WTC11 (cell line): ENCODE measurements around the gene CFAP97. TPM values are rescaled to one million over a fixed set of nuclear protein-coding genes. Genes with fewer than 3 reads are reported as not detected.

ENCODE experiments used
- ATAC-seq: fragments of 200-7000 bp; cut with Tn5 transposase; 2 replicates; pipeline ENCODE4 v1.10.0; 2021; ENCODE audit warnings: mild to moderate bottlenecking, moderate library complexity
- CTCF ChIA-PET: fragments of 300-600 bp; sonication (Branson Sonifier 250); formaldehyde crosslinking; loops from one replicate; lab custom pipeline; 2021; ENCODE audit warnings: antibody characterized with exemption; lab: Charles Lee
- POLR2A ChIA-PET: fragments of 350-600 bp; sonication (Branson Sonifier 250); formaldehyde crosslinking; loops from one replicate; lab custom pipeline; 2021; ENCODE audit warnings: antibody characterized with exemption; lab: Charles Lee
- DNase-seq: peaks from one replicate; pipeline ENCODE4 v3.0.0; 2021; ENCODE audit warnings: low spot score
- H3K27ac Mint-ChIP-seq: 2 replicates; pipeline ENCODE4 v1.8.0; 2021; ENCODE audit warnings: mixed read lengths
- H3K27me3 Mint-ChIP-seq: 2 replicates; pipeline ENCODE4 v1.8.0; 2021; ENCODE audit warnings: low read depth, mild to moderate bottlenecking, moderate library complexity, mixed read lengths
- H3K36me3 Mint-ChIP-seq: 2 replicates; pipeline ENCODE4 v1.8.0; 2021; ENCODE audit warnings: mixed read lengths
- H3K4me1 Mint-ChIP-seq: 2 replicates; pipeline ENCODE4 v1.8.0; 2022; ENCODE audit warnings: mixed read lengths
- H3K4me3 Mint-ChIP-seq: 2 replicates; pipeline ENCODE4 v1.8.0; 2021; ENCODE audit warnings: mild to moderate bottlenecking, moderate library complexity, mixed read lengths
- H3K9me3 Mint-ChIP-seq: 2 replicates; pipeline ENCODE4 v1.8.0; 2021; ENCODE audit warnings: mixed read lengths
- ATF1 ChIP-seq: sonication (generic); formaldehyde crosslinking; IDR thresholded peaks from 2 replicates; pipeline ENCODE4 v1.8.1; 2023; ENCODE audit warnings: mild to moderate bottlenecking, moderate library complexity, missing genetic modification reagents
- CREB1 ChIP-seq: sonication (generic); formaldehyde crosslinking; IDR thresholded peaks from 2 replicates; pipeline ENCODE4 v1.8.0; 2023; ENCODE audit warnings: mild to moderate bottlenecking, missing genetic modification reagents
- GABPB1 ChIP-seq: sonication (generic); formaldehyde crosslinking; IDR thresholded peaks from 2 replicates; pipeline ENCODE4 v1.8.1; 2023; ENCODE audit warnings: mild to moderate bottlenecking, missing genetic modification reagents
- JAZF1 ChIP-seq: fragments of 250-450 bp; sonication (Bioruptor Pico); IDR thresholded peaks from 2 replicates; pipeline ENCODE4 v1.9.0; 2021; ENCODE audit warnings: moderate library complexity, mild to moderate bottlenecking, inconsistent platforms
- NFE2L1 ChIP-seq: sonication (generic); formaldehyde crosslinking; IDR thresholded peaks from 2 replicates; pipeline ENCODE4 v1.8.1; 2023; ENCODE audit warnings: missing genetic modification reagents
- RELA ChIP-seq: sonication (generic); formaldehyde crosslinking; IDR thresholded peaks from 2 replicates; pipeline ENCODE4 v1.8.1; 2022; ENCODE audit warnings: missing genetic modification reagents, mild to moderate bottlenecking, borderline replicate concordance
- RORB ChIP-seq: fragments of 250-450 bp; sonication (Bioruptor Pico); IDR thresholded peaks from 2 replicates; pipeline ENCODE4 v1.9.0; 2021; ENCODE audit warnings: mild to moderate bottlenecking
- SMAD4 ChIP-seq: sonication (generic); formaldehyde crosslinking; IDR thresholded peaks from 2 replicates; pipeline ENCODE4 v1.8.0; 2022; ENCODE audit warnings: mild to moderate bottlenecking, missing genetic modification reagents
- TEAD4 ChIP-seq: sonication (generic); formaldehyde crosslinking; IDR thresholded peaks from 2 replicates; pipeline ENCODE4 v1.8.0; 2022; ENCODE audit warnings: mild to moderate bottlenecking, missing genetic modification reagents
- ZNF121 ChIP-seq: sonication (generic); formaldehyde crosslinking; IDR thresholded peaks from 2 replicates; pipeline ENCODE4 v1.8.0; 2023; ENCODE audit warnings: missing genetic modification reagents
- ZNF263 ChIP-seq: sonication (generic); formaldehyde crosslinking; IDR thresholded peaks from 2 replicates; pipeline ENCODE4 v1.8.1; 2022; ENCODE audit warnings: low read depth, mild to moderate bottlenecking, moderate library complexity, missing genetic modification reagents
- ZNF423 ChIP-seq: fragments of 250-450 bp; sonication (Bioruptor Pico); IDR thresholded peaks from 2 replicates; pipeline ENCODE4 v2.1.2; 2022; ENCODE audit warnings: mild to moderate bottlenecking, moderate library complexity
- total RNA-seq: library from RNA; stranded (reverse); gene quantifications from 3 replicates; pipeline ENCODE4 v1.2.3, GENCODE V29; 2021
- TF ChIP-seq, protein P1 (sequence below): fragments of 250-450 bp; sonication (Bioruptor Pico); conservative IDR thresholded peaks from 2 replicates; pipeline ENCODE4 v1.9.0; 2021; ENCODE audit warnings: mild to moderate bottlenecking
- TF ChIP-seq, protein P2 (sequence below): sonication (generic); formaldehyde crosslinking; IDR thresholded peaks from 2 replicates; pipeline ENCODE4 v1.8.1; 2022; ENCODE audit warnings: missing genetic modification reagents, borderline replicate concordance
- TF ChIP-seq, protein P3 (sequence below): sonication (generic); formaldehyde crosslinking; IDR thresholded peaks from 2 replicates; pipeline ENCODE4 v1.8.0; 2022; ENCODE audit warnings: mild to moderate bottlenecking, missing genetic modification reagents
- TF ChIP-seq, protein P4 (sequence below): sonication (generic); formaldehyde crosslinking; IDR thresholded peaks from 2 replicates; pipeline ENCODE4 v1.8.0; 2022; ENCODE audit warnings: missing genetic modification reagents
- TF ChIP-seq, protein P5 (sequence below): sonication (generic); formaldehyde crosslinking; IDR thresholded peaks from 2 replicates; pipeline ENCODE4 v1.8.0; 2023; ENCODE audit warnings: missing genetic modification reagents
- TF ChIP-seq, protein P6 (sequence below): fragments of 200-600 bp; IDR thresholded peaks from 2 replicates; pipeline ENCODE4 v1.8.0; 2022; ENCODE audit warnings: antibody characterized with exemption

CFAP97 gene
- total RNA-seq, 1 experiment from 2014 or later = 40.3 TPM

DNA sequence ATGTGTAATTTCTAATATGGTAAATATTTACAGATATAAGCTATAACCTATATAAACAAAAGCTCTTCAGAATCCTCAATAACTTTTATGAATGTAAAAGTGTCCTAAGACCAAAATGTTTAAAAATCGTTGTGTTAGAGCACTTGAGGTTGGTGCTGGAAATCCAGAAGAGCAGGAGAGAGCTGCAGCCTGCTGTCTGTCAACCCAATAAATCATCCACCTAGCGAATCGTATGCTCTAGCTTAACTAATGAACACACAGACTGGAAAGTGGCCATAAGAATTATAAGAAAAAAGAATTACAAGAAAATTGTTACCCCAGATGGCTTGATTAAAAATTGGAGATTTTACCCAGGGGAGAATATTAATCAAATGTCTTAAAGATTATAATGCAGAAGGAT, 17.0 kb downstream of the CFAP97 start:
- TF ChIP-seq, protein P1, sequence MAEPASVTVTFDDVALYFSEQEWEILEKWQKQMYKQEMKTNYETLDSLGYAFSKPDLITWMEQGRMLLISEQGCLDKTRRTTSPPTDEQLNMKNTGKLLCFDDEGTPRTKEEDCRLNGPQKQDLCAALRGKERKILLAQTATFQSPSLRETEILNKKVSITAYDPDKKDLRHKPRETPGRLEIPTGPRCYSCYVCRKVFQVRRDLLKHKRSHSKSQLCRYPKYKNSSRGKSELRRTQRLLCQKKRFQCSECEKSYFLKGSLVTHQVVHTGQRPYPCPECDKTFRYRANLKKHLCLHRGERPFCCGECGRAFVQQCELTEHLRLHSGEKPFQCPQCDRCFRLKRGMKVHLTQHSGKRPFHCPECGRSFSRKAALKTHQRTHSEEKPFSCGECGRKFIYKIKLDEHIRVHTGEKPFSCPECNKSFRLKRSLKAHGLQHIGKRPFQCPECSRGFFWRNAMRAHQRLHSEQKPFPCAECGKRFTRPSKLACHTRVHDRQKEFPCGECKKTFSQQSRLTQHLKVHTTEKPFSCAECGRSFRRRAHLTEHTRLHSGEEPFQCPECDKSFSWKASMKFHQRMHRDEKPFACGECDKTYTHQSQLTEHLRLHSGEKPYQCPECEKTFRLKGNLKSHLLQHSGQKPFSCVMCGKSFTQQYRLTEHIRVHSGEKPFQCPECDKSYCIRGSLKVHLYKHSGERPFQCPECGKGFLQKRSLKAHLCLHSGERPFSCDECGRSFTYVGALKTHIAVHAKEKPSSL (CRISPR knock-in tag) = no peak
- TF ChIP-seq ZNF263 (CRISPR knock-in tag) = no peak
- TF ChIP-seq SMAD4 (CRISPR knock-in tag) = no peak
- TF ChIP-seq JAZF1 (CRISPR knock-in tag) = no peak
- TF ChIP-seq TEAD4 (CRISPR knock-in tag) = no peak
- TF ChIP-seq, protein P2, sequence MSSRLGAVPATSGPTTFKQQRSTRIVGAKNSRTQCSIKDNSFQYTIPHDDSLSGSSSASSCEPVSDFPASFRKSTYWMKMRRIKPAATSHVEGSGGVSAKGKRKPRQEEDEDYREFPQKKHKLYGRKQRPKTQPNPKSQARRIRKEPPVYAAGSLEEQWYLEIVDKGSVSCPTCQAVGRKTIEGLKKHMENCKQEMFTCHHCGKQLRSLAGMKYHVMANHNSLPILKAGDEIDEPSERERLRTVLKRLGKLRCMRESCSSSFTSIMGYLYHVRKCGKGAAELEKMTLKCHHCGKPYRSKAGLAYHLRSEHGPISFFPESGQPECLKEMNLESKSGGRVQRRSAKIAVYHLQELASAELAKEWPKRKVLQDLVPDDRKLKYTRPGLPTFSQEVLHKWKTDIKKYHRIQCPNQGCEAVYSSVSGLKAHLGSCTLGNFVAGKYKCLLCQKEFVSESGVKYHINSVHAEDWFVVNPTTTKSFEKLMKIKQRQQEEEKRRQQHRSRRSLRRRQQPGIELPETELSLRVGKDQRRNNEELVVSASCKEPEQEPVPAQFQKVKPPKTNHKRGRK (CRISPR knock-in tag) = no peak
- TF ChIP-seq, protein P3, sequence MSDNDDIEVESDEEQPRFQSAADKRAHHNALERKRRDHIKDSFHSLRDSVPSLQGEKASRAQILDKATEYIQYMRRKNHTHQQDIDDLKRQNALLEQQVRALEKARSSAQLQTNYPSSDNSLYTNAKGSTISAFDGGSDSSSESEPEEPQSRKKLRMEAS = no peak
- no peak for TF ChIP-seq RORB
- no peak for TF ChIP-seq ATF1 (CRISPR knock-in tag)
- TF ChIP-seq, protein P4, sequence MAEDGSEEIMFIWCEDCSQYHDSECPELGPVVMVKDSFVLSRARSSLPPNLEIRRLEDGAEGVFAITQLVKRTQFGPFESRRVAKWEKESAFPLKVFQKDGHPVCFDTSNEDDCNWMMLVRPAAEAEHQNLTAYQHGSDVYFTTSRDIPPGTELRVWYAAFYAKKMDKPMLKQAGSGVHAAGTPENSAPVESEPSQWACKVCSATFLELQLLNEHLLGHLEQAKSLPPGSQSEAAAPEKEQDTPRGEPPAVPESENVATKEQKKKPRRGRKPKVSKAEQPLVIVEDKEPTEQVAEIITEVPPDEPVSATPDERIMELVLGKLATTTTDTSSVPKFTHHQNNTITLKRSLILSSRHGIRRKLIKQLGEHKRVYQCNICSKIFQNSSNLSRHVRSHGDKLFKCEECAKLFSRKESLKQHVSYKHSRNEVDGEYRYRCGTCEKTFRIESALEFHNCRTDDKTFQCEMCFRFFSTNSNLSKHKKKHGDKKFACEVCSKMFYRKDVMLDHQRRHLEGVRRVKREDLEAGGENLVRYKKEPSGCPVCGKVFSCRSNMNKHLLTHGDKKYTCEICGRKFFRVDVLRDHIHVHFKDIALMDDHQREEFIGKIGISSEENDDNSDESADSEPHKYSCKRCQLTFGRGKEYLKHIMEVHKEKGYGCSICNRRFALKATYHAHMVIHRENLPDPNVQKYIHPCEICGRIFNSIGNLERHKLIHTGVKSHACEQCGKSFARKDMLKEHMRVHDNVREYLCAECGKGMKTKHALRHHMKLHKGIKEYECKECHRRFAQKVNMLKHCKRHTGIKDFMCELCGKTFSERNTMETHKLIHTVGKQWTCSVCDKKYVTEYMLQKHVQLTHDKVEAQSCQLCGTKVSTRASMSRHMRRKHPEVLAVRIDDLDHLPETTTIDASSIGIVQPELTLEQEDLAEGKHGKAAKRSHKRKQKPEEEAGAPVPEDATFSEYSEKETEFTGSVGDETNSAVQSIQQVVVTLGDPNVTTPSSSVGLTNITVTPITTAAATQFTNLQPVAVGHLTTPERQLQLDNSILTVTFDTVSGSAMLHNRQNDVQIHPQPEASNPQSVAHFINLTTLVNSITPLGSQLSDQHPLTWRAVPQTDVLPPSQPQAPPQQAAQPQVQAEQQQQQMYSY (CRISPR knock-in tag) = no peak
- TF ChIP-seq ZNF121 = no peak
- TF ChIP-seq ZNF423 = no peak
- no peak for TF ChIP-seq NFE2L1 (CRISPR knock-in tag)
- TF ChIP-seq, protein P5, sequence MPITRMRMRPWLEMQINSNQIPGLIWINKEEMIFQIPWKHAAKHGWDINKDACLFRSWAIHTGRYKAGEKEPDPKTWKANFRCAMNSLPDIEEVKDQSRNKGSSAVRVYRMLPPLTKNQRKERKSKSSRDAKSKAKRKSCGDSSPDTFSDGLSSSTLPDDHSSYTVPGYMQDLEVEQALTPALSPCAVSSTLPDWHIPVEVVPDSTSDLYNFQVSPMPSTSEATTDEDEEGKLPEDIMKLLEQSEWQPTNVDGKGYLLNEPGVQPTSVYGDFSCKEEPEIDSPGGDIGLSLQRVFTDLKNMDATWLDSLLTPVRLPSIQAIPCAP (CRISPR knock-in tag) = no peak
- TF ChIP-seq GABPB1 = no peak
- TF ChIP-seq CREB1 = no peak
- no peak for TF ChIP-seq RELA
- no peaks in the 10 kb centered on the region for H3K27me3 Mint-ChIP-seq
- peaks cover 13% of the 10 kb centered on the region for H3K36me3 Mint-ChIP-seq
- ATAC-seq (no peak), DNase-seq (no peak)
- H3K9me3 Mint-ChIP-seq = no peaks in the 10 kb centered on the region
- H3K27ac Mint-ChIP-seq = no peak overlapping the region
- H3K4me1 Mint-ChIP-seq = peaks cover 22% of the 10 kb centered on the region
- ChIA-PET CTCF (interaction anchor here (1.3 kb wide), 1 partner anchor 52 kb away, joined by 3 read pairs; no protein-coding TSS in a partner anchor), POLR2A (no interaction called here)
- no peak overlapping the region for H3K4me3 Mint-ChIP-seq

DNA sequence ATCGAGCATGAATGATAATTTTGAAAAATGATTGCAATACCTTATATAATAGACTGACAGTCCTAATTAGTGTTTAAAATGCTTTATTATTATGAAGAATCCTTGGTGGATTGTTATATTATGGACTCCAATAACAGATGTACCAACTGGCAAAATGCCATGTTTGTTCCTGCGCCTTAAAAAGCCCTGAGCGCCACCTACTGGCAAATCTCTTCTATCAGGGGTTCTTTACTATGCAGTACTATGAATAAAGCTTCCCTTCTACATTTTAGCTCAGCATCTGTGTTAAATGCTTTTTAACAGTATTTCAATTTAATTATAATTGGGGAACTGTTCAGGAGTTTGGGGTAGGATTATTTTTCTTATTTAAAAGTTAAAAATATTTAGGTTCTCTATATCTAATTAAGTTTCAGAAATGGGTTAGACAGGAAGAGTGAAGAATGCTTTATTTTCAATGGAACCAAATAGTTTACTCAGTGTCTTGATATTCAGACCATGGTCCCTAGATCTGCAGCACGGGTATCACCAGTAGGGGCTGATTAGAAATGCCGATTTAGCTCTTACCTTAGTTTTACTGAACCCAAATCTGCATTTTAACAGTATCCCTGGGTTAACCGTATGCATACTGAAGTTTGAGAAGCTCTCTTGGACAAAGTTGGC, 20.0 kb downstream of the CFAP97 start:
- DNase-seq = peak; percentile 72
- H3K27me3 Mint-ChIP-seq = no peaks in the 10 kb centered on the region
- no peak overlapping the region for H3K4me3 Mint-ChIP-seq
- H3K4me1 Mint-ChIP-seq = peaks cover 30% of the 10 kb centered on the region
- H3K27ac Mint-ChIP-seq = peak overlapping the region; percentile 83; the same call in 1 of the 2 replicates
- TF ChIP-seq, protein P6, sequence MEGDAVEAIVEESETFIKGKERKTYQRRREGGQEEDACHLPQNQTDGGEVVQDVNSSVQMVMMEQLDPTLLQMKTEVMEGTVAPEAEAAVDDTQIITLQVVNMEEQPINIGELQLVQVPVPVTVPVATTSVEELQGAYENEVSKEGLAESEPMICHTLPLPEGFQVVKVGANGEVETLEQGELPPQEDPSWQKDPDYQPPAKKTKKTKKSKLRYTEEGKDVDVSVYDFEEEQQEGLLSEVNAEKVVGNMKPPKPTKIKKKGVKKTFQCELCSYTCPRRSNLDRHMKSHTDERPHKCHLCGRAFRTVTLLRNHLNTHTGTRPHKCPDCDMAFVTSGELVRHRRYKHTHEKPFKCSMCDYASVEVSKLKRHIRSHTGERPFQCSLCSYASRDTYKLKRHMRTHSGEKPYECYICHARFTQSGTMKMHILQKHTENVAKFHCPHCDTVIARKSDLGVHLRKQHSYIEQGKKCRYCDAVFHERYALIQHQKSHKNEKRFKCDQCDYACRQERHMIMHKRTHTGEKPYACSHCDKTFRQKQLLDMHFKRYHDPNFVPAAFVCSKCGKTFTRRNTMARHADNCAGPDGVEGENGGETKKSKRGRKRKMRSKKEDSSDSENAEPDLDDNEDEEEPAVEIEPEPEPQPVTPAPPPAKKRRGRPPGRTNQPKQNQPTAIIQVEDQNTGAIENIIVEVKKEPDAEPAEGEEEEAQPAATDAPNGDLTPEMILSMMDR = peak; percentile 41
- TF ChIP-seq, protein P3 = no peak
- CTCF ChIA-PET = interaction anchor here (0.5 to 3.5 kb wide), 46 partner anchors 9 to 375 kb away, joined by 3 to 21 read pairs (median 4); partner anchors contain the start of genes ANKRD37, PDLIM3, SLC25A4 and SNX25
- H3K9me3 Mint-ChIP-seq = no peaks in the 10 kb centered on the region
- peaks cover 3% of the 10 kb centered on the region for H3K36me3 Mint-ChIP-seq
- peak; percentile 78 for ATAC-seq
- POLR2A ChIA-PET = interaction anchor here (1.0 kb wide), 1 partner anchor 26 kb away, joined by 5 read pairs; no protein-coding TSS in a partner anchor
